OCI-LY3 (cell line): ENCODE data around the gene CLPX.

Experiments used
- CTCF ChIP-seq: fragments of 200-600, 300-600 bp; sonication (generic); IDR thresholded peaks from 2 replicates; pipeline ENCODE4 v1.5.1; 2014; ENCODE audit warnings: antibody characterized with exemption, low read length, low read depth
- EZH2phosphoT487 ChIP-seq: fragments of 200-600 bp; shearing (Covaris generic); IDR thresholded peaks from 2 replicates; pipeline ENCODE4 v1.6.1; 2018; ENCODE audit warnings: antibody characterized with exemption, mixed run types, low read depth

GRCh38 chr15:65204236-65204930, 19.2 kb upstream of the CLPX start:
- TF ChIP-seq CTCF, result no peak
- no peak for TF ChIP-seq EZH2phosphoT487
